ENCODE data around the gene ASIP. TPM values are rescaled to one million over a fixed set of nuclear protein-coding genes. Genes with fewer than 3 reads are reported as not detected.
A peak's percentile ranks its signal among the peaks of the same experiment; 100 is the strongest.

Gene ASIP
- total and polyA plus RNA-seq, 2 of the 13 experiments (the other 11 are each of a cell fraction or from before 2014, with no cell fraction given) = not detected

DNA sequence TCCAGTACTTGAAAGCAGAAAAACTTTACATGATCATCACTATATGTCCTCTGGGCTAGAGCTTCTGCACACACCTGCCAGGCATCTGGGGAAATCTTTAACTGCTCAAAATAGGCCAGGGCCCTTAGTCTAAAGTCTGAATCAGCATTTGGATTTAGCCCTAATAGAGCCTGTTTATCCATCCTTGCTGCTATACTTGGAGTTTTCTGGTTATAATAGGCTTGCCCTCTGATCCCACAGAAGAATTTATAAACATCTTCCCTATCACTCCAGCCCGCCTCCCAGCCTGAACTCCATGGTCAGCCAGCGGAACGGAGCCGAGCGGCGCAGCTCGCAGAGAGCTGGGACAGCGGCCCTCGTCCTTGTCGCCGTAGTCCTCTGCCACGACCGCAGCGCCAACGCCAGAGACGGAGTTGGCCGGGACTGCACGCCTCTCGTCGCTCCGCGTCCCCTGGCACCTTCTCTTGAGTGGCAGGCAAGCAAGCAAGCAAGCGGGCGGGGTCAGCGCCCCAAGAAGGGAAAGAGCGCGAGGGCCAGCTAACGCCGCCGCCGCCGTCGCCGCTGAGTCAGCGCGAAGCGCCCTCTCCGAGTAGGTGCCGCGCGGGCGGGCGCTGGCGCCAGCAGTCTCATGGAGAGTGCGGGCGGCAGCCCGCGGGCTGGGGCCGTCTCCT, 25.4 kb upstream of the ASIP start (continued):
- TF ChIP-seq ZNF543 (CRISPR knock-in tag; IDR thresholded peaks at IDR 0.05) = 0 out of 2 replicates have a peak, but pooled peaks have one; percentile 46
- TF ChIP-seq, protein P1, sequence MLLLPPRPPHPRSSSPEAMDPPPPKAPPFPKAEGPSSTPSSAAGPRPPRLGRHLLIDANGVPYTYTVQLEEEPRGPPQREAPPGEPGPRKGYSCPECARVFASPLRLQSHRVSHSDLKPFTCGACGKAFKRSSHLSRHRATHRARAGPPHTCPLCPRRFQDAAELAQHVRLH (CRISPR knock-in tag; IDR thresholded peaks at IDR 0.05; ENCODE audit: borderline replicate concordance, low read depth) = peak; percentile 95
- TF ChIP-seq, protein P2, sequence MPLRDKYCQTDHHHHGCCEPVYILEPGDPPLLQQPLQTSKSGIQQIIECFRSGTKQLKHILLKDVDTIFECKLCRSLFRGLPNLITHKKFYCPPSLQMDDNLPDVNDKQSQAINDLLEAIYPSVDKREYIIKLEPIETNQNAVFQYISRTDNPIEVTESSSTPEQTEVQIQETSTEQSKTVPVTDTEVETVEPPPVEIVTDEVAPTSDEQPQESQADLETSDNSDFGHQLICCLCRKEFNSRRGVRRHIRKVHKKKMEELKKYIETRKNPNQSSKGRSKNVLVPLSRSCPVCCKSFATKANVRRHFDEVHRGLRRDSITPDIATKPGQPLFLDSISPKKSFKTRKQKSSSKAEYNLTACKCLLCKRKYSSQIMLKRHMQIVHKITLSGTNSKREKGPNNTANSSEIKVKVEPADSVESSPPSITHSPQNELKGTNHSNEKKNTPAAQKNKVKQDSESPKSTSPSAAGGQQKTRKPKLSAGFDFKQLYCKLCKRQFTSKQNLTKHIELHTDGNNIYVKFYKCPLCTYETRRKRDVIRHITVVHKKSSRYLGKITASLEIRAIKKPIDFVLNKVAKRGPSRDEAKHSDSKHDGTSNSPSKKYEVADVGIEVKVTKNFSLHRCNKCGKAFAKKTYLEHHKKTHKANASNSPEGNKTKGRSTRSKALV (CRISPR knock-in tag; IDR thresholded peaks at IDR 0.05) = peak; percentile 99
- TF ChIP-seq STAG1 (CRISPR knock-in tag; IDR thresholded peaks at IDR 0.05) = peak; percentile 10; the same call in 1 of the 2 replicates
- TF ChIP-seq, protein P3, sequence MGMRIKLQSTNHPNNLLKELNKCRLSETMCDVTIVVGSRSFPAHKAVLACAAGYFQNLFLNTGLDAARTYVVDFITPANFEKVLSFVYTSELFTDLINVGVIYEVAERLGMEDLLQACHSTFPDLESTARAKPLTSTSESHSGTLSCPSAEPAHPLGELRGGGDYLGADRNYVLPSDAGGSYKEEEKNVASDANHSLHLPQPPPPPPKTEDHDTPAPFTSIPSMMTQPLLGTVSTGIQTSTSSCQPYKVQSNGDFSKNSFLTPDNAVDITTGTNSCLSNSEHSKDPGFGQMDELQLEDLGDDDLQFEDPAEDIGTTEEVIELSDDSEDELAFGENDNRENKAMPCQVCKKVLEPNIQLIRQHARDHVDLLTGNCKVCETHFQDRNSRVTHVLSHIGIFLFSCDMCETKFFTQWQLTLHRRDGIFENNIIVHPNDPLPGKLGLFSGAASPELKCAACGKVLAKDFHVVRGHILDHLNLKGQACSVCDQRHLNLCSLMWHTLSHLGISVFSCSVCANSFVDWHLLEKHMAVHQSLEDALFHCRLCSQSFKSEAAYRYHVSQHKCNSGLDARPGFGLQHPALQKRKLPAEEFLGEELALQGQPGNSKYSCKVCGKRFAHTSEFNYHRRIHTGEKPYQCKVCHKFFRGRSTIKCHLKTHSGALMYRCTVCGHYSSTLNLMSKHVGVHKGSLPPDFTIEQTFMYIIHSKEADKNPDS (CRISPR knock-in tag; IDR thresholded peaks at IDR 0.05) = no peak; the same call in 1 of the 2 replicates
- no peak for TF ChIP-seq PRMT3 (CRISPR knock-in tag; IDR thresholded peaks at IDR 0.05; ENCODE audit: borderline replicate concordance, low read depth)
- TF ChIP-seq ZNF674 (CRISPR knock-in tag; IDR thresholded peaks at IDR 0.05; ENCODE audit: low read depth) = no peak
- TF ChIP-seq, protein P4, sequence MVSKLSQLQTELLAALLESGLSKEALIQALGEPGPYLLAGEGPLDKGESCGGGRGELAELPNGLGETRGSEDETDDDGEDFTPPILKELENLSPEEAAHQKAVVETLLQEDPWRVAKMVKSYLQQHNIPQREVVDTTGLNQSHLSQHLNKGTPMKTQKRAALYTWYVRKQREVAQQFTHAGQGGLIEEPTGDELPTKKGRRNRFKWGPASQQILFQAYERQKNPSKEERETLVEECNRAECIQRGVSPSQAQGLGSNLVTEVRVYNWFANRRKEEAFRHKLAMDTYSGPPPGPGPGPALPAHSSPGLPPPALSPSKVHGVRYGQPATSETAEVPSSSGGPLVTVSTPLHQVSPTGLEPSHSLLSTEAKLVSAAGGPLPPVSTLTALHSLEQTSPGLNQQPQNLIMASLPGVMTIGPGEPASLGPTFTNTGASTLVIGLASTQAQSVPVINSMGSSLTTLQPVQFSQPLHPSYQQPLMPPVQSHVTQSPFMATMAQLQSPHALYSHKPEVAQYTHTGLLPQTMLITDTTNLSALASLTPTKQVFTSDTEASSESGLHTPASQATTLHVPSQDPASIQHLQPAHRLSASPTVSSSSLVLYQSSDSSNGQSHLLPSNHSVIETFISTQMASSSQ (IDR thresholded peaks at IDR 0.05; ENCODE audit: low read depth) = no peak
- TF ChIP-seq, protein P4 (CRISPR knock-in tag; IDR thresholded peaks at IDR 0.05; ENCODE audit: borderline replicate concordance) = peak; percentile 45; the same call in 1 of the 2 replicates
- TF ChIP-seq ZZZ3 (CRISPR knock-in tag; IDR thresholded peaks at IDR 0.05; ENCODE audit: borderline replicate concordance) = no peak
- no peak for TF ChIP-seq CBX1 (IDR thresholded peaks at IDR 0.05; ENCODE audit: low read depth)
- TF ChIP-seq ZNF501 (CRISPR knock-in tag; IDR thresholded peaks at IDR 0.05) = peak; percentile 90
- TF ChIP-seq ZNF230 (CRISPR knock-in tag; IDR thresholded peaks at IDR 0.05) = peak; percentile 91
- no peak for TF ChIP-seq NFIB (CRISPR knock-in tag; IDR thresholded peaks at IDR 0.05; ENCODE audit: borderline replicate concordance)
- TF ChIP-seq ZNF441 (CRISPR knock-in tag; IDR thresholded peaks at IDR 0.05; ENCODE audit: borderline replicate concordance) = peak; percentile 97
- TF ChIP-seq ZNF235 (CRISPR knock-in tag; IDR thresholded peaks at IDR 0.05; ENCODE audit: borderline replicate concordance) = 0 out of 2 replicates have a peak, but pooled peaks have one; percentile 26
- TF ChIP-seq, protein P5, sequence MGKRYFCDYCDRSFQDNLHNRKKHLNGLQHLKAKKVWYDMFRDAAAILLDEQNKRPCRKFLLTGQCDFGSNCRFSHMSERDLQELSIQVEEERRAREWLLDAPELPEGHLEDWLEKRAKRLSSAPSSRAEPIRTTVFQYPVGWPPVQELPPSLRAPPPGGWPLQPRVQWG (CRISPR knock-in tag; IDR thresholded peaks at IDR 0.05; ENCODE audit: borderline replicate concordance, low read depth) = no peak
- TF ChIP-seq ZMAT3 (CRISPR knock-in tag; conservative IDR thresholded peaks at IDR 0.05) = peak; percentile 96
- 0 out of 2 replicates have a peak, but pooled peaks have one; percentile 40 for TF ChIP-seq ZNF709 (CRISPR knock-in tag; IDR thresholded peaks at IDR 0.05)
- peak; percentile 58; the same call in 1 of the 2 replicates for TF ChIP-seq ZNF224 (CRISPR knock-in tag; IDR thresholded peaks at IDR 0.05)
- no peak for TF ChIP-seq POLR2AphosphoS2 (IDR thresholded peaks at IDR 0.05; ENCODE audit: low read depth, low read length)

All from HepG2 (cell line).